Erythroblast (primary cell): ENCODE measurements around the gene STK4.
"Not testable (repeated sequence)": the region's sequence is repeated elsewhere in the genome, so short reads cannot be mapped to it uniquely, and the experiment has no call there.

Source experiments
- DNase-seq, 2 experiments: peaks; one replicate each; lab custom pipeline; 2025; lab: John Stamatoyannopoulos, UW
- GATA1 ChIP-seq: IDR thresholded peaks from 2 replicates; pipeline ENCODE4 v1.6.1; 2011; ENCODE audit warnings: low read depth, mild to moderate bottlenecking, control low read depth, low read length, moderate library complexity
- POLR2A ChIP-seq: IDR thresholded peaks from 2 replicates; pipeline ENCODE4 v1.6.1; 2011; ENCODE audit warnings: mild to moderate bottlenecking, low read length

Gene STK4

GRCh38 chr20:45016089-45016671 lies 49.9 kb downstream of the STK4 start:
- no peak for DNase-seq
- no peak for TF ChIP-seq POLR2A
- TF ChIP-seq GATA1: no peak

GRCh38 chr20:45017281-45017680 lies 51.0 kb downstream of the STK4 start:
- TF ChIP-seq POLR2A: no peak
- TF ChIP-seq GATA1: no peak

GRCh38 chr20:45017857-45018256 lies 51.5 kb downstream of the STK4 start:
- DNase-seq: no peak
- TF ChIP-seq GATA1: no peak
- TF ChIP-seq POLR2A: no peak

More at GRCh38 chr20:45017281-45017680, 51.0 kb downstream of the STK4 start:
- no peak for DNase-seq

GRCh38 chr20:45019027-45019761 lies 52.9 kb downstream of the STK4 start:
- DNase-seq: no peak
- no peak for TF ChIP-seq POLR2A
- TF ChIP-seq GATA1: no peak

GRCh38 chr20:45019762-45020123 lies 53.4 kb downstream of the STK4 start:
- TF ChIP-seq GATA1: no peak
- TF ChIP-seq POLR2A: no peak
- DNase-seq: no peak

GRCh38 chr20:45020236-45020886 lies 54.0 kb downstream of the STK4 start:
- TF ChIP-seq GATA1 (no peak), POLR2A (no peak)
- DNase-seq: no peak

GRCh38 chr20:45021631-45022030 lies 55.3 kb downstream of the STK4 start:
- TF ChIP-seq POLR2A (no peak), GATA1 (no peak)
- DNase-seq: no peak

- not testable (repeated sequence) for DNase-seq
Measured at GRCh38 chr20:45023140-45023539, 56.8 kb downstream of the STK4 start.

GRCh38 chr20:45028424-45029136 lies 62.3 kb downstream of the STK4 start:
- no peak for TF ChIP-seq POLR2A
- TF ChIP-seq GATA1: no peak
- no peak for DNase-seq

- DNase-seq: no peak
- TF ChIP-seq POLR2A (no peak), GATA1 (no peak)
Measured at GRCh38 chr20:45029884-45030283, 63.6 kb downstream of the STK4 start.

- no peak for DNase-seq
- TF ChIP-seq POLR2A (no peak), GATA1 (no peak)
Measured at GRCh38 chr20:45032276-45032675, 66.0 kb downstream of the STK4 start.

- DNase-seq: no peak
Measured at GRCh38 chr20:45032781-45033180, 66.5 kb downstream of the STK4 start.

GRCh38 chr20:45034436-45034835 lies 68.1 kb downstream of the STK4 start:
- TF ChIP-seq GATA1 (no peak), POLR2A (no peak)
- no peak for DNase-seq

More at GRCh38 chr20:45032781-45033180, 66.5 kb downstream of the STK4 start:
- TF ChIP-seq POLR2A (no peak), GATA1 (no peak)

- TF ChIP-seq POLR2A: no peak
- TF ChIP-seq GATA1: no peak
- DNase-seq: peak; percentile 48 to 73
Measured at GRCh38 chr20:45036044-45036755, 69.9 kb downstream of the STK4 start.
